HG02840 (cell line): ENCODE results near the gene SMAD2.
"Not testable (repeated sequence)": the region's sequence is repeated elsewhere in the genome, so short reads cannot be mapped to it uniquely, and the experiment has no call there.

Experiments used
- ATAC-seq: cut with Tn5 transposase; IDR thresholded peaks from one replicate; pipeline ENCODE4 v1.9.1; 2021; ENCODE audit warnings: mild to moderate bottlenecking, moderate library complexity, moderate number of reproducible peaks; ENCODE audit not compliant: unreplicated experiment, low FRiP score

Gene SMAD2

DNA sequence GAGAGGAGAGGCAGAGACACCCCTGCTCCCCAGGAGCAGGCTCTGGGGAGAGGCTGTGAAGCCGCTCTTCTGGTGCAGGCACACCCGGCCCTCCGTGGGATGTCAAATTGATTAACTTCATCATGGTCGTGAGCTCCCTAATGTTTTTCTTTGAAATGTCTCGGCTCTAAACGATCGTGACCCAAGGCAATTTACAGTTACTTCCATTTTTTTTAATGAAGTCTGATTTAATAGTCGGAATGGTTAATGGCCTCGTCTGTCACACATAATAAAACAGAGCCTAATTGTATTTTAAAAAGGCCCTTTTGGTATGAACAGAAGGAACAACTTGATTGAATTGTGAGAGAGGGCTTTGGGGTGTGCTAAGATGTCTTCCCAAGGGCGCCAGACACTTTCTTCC lies 130.2 kb downstream of the SMAD2 start:
- ATAC-seq = no peak

DNA sequence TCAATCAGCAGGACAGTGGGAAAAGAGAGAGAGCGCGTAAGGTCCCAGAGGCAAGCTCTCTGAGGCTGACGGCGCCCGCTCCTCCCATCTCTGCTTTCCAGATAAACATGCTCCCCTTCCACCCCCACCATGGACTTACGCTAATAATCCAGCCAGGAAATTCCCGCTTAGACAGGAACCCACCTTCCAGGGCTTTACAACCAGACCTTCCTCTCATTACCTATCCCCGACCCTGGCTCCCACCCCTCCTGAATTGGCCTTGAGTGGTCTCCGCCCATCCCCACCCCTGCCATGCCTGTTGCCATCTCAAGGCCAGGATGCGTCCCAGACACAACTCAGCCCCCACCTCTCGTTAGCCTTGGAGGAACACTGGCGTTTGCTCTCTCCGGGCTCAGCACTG lies 131.1 kb downstream of the SMAD2 start:
- no peak for ATAC-seq

DNA sequence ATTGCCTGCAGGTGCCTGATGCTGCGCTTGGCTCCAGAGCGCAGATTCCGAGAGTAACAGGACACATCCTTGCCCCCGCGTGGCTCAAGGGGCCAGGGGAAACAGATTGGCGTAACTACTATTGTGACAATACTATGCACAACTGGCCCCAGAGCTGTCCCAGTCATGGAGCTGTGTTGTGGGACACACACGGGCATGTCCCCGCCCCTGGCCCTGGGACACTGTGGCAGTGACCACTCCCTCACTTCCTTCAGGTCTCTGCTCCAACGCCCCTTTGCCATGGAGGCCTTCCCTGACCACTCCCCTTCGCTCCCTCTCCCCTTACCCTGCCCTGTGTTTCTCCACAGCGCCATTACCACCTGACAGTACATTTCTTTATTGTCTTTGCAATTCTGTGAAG lies 132.1 kb downstream of the SMAD2 start:
- no peak for ATAC-seq

DNA sequence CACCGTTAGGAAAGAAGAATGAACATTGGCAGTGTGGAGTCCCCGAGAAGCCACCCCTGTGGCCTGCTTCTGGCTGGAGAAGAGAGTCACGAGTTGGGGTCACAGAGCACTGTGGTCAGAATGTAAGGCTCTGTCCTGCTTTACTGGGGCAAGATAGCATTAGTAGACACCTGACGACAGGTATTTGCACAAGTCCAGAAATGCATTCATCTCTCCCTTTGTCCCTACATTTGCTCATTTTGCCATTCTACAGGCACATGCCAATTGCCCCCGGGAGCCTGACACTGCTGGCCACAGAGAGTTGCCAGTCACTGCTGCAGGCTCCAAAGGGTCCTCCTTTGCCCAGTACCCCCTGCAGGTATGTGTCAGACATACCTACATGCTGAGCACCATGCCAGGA lies 133.3 kb downstream of the SMAD2 start:
- ATAC-seq = no peak

DNA sequence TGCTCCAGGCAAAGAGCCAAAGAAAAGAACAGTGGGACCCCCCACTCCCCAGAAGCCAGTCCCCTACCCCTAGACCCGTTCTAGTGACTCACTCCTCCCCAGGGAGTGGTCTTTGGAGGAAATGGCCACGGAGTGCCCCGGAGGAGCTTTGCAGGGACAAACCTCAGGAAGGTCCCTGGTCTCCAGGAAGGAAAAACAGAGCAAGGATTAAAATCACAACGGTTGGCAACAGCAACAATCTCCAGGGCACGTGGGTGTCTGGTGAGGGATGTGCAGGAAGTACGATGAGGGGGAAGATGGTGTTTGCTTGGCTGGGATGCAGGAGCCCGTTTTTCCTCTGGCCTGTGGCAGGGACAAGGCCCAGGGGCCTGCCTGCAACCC lies 135.0 kb downstream of the SMAD2 start:
- no peak for ATAC-seq

DNA sequence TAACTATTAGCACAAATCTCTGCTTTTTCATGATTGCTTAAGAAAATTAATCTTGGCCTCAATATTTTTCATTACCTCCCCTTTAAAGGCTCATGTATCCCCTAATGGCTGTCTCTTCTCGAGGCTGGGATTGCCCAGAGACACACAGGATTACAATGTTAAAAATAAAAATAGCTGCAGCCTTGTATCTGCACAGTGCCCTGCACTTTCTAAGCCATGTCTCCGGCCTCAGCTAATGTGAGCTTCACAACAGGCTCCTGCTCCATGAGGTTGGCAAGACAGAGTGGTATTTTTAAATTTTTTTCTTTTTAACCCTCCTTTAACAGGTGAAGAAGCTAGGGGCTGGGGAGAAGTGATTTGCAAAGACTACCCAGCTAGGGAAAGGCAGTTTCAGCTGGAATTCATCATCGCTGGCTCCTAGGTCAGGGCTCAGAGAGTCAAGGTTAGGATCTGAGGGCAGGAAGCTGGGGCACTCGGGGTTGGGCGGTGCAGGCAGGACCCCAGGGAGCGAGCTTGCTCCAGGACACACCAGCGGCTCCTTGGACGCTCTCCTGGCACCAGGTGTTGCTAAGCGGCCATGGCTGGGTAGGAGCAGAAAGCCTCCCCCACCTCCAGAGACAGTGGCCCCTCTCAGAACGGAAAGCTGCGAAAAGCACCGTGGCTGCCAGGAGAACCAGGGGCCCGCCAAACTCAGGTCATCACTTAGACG lies 135.6 kb downstream of the SMAD2 start:
- no peak for ATAC-seq

DNA sequence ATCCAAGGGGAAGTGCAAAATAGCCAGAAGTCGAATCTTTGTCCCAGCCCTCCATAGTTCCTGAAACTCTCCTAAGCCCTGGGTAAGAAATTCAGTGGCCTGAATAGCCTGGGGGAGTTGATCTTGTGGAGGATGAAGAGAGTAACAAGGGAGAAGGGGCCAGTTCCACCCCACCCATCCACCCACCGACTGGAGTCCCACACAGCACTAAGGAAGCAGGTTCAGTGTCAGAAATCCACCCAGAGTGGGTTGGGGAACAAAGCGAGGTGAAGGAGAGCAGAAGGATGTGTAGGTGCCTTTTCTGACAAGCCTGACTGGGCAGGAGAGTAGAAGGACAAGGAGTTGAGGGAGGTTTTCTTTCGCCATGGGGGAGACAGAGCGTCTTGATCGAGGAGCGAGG lies 136.8 kb downstream of the SMAD2 start:
- no peak for ATAC-seq

DNA sequence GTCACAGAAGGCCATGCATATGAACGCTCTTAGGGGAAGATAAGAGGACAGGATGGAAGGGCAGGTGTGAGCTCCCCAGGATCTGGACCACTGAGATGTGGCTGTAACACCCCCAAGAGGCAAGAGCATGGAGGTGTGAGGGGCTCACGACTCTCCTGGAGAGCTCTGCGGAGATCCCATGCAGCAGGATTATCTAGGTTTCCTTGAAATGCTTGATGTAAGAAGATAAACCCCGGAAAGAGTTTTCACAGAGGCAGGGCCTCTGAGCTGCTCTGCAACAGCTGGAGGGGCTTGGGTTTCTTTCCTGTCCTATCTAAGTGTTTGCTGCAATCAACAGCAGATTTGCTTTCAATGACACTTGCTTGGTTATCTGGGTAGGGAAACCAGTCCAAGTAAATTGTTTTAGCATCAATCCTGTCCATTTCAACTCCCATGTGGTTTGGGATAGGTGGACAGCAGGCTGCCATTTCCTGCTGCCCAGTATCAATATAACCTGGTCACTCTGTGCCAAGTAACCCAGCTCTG lies 138.9 kb downstream of the SMAD2 start:
- ATAC-seq = no peak

DNA sequence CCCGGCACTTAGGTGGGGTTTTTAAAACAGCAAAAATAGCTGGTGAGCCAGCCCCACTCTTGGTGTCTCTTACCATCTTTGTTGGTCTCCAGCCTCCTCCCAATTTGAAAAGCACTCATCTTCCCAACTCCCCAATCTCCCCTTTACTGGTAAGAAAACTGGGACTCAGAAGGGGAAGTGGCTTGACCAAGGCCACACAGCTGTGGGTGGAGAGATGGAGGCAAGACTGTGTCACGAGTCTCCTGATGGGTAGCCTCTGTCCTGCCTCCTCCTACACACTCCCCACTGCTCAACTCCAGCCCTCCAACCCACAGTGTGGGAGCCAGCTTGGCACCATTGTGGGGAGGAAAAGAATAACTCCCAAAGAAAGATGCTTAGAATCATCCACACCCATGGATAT lies 140.4 kb downstream of the SMAD2 start:
- no peak for ATAC-seq

DNA sequence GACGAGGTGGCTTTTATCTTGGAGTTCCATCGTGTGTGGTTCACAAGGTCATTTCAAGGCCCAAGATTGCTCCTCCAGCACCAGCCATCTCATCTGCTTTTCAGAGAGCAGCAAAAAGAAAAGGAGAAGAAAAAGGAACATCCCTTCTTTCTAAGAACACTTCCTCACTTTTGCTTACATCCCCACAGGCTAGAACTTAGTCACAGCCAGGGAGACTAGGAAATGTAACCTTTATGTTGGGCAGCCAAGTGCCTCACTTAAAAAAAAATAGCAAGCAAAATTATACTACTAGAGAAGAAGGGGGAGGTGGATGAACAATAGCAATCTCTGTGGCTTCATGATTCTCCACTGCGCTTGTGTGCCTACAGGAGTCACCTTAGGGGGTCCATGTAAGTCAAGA lies 141.8 kb downstream of the SMAD2 start:
- no peak for ATAC-seq

DNA sequence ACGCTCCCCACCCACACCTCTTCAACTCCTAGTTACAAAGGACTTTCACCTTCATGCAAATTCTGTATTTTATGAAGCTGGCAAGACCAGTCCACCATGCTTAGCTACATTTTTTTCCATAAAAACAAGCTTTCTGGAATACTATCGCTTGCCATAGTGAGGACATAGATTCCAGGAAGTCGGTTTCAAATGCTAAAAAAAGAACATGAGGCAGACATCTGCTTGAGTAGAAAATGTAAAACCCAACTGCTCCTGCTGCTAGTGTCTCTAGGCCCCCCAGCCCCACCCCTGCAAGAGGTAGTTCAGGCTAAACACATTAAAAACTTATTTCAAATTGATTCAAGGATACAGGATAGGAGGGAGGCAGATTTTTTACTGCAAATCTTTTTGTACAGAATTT lies 148.9 kb downstream of the SMAD2 start:
- no peak for ATAC-seq

DNA sequence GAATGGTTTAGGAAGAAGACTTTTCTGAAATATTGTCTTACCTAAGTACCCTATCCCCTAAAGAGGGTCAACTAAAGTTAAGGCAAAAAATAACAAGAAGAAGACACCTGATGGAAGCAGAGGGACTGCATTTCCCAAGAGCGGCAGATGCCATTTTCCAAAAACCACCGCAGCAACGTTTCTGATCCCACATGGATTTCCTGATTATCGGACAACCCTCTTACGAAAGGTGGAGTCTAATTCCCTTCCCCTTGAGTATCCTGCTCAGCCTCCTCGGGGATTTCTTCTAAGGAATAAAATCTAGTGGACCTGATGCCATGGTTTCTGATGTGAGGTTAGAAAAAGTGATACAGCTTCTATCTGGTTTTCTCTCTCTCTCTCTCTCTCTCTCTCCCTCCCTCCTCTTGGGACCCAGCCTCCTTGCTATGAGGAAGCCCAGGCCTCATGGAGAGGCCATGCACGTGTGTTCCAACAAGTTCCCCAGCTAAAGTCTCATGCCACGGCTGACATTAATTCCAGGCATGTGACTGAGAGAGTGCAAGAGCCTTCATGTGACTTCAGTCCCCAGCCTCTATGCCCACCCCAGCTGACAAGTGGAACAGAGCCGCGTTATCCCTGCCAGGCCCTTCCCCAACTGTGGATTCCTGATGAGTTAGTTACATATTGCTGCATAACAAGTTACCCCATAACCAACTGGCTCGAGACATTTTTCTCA lies 150.3 kb downstream of the SMAD2 start:
- ATAC-seq = no peak

DNA sequence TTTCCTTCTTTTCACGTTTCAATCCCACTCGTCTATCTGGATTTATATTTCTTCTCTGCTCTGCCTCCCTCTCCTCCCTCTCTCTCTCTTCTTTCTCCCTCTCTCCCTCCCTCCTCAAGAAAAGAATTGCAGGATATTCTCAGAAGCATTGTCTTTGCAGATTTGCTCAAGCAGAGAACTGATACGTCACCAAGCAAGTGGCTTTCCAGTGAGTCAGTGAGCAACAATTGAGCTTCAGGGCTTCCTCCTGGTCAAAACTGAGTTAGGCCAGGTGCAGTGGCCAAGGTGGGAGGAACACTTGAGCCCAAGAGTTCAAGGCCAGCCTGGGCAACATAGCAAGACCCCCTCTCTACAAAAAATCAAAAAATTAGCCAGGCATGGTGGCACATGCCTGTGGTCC lies 151.1 kb downstream of the SMAD2 start:
- ATAC-seq = no peak

DNA sequence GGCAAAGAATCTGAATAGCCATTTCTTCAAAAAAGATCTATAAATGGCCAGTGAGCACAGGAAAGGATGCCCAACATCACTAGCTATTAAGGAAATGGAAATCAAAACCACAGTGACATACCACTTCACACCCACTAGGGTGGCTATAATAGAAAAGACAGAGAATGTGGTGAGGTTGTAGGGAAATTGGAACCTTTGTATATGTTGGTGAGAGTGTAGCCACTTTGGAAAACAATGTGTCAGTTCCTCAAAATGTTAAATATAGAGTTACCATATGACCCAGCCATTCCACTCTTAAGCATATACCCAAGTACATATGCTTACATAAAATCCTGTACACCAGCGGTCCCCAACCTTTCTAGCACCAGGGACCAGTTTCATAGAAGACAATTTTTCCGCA lies 152.8 kb downstream of the SMAD2 start:
- ATAC-seq = no peak

DNA sequence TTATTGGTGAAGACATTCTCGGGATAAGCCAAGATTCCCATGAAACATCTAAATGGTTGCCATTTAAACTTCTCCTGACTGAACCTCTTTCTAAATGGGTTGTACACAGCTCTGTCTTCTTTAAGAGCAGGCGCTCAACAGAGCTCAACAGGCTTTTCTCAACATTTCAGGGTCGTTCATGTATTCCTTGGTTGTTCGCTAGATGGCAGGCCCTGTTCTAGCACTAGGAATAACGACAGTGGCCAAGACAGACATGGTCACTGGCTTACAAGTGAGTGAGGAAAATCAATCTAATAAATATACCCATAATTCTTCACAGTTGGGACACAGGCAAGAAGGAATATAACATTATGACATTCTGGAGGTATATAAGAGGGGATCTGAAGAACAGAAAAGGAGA lies 154.5 kb downstream of the SMAD2 start:
- ATAC-seq = no peak

DNA sequence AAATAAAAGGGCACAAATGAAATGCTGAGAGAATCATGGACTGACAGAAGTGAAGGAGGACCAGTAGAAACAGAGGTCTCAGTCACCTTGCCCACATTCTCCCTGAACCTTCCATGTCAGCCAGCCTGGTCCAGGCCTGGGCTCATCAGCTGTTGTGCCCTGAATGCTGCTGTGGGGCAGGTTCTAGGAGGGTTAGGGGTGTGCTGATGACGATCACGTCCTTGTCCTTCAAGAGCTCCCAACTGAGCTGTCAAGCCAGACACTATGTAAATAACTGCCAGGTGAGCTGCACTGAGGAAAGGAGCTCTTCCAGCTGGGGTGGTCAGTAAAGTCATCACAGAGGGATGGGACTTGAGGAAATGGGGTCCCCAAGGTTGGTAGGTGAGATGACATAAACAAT lies 156.5 kb downstream of the SMAD2 start:
- ATAC-seq = no peak

DNA sequence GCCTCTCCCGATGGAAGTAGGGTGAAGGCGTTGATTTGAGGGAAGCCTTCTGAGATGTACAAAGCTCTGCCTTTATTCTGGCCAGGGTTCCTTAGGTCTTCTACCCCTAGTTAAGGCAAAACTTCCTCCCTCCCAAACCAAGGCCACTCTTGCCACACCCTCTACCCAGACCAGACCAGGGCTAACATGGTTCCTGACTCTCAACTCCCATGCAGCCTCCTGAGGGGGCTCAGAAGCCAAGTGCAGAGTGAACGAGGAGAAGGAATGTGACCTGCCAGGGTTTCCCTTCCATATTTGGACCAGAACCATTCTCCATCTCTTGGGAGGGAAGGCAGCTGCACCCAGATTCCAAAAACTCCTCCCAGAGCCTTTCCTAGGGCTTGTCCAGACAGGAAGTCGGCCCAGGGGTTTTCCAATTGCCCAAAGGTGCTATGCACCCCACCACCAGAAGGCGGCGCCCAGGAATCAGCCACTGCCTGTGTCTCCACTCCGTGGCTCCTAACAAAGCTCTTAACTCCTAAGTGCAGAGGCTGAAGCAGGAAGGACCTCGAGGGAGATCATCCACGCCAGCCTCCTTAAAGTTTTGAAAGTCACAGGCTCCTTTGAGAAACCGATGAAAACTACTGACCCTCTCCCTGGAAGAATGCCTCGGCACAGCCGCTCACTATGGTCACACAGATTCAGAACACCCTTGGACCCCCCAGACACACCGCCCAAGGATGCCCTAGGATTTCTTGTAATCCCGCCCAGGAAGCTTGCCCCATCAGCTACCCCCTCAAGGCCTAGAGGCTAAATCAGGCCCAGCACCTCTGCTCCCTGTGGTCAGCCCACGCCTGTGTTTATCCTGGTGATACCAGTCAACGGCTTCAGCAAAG lies 157.8 kb downstream of the SMAD2 start:
- no peak for ATAC-seq

DNA sequence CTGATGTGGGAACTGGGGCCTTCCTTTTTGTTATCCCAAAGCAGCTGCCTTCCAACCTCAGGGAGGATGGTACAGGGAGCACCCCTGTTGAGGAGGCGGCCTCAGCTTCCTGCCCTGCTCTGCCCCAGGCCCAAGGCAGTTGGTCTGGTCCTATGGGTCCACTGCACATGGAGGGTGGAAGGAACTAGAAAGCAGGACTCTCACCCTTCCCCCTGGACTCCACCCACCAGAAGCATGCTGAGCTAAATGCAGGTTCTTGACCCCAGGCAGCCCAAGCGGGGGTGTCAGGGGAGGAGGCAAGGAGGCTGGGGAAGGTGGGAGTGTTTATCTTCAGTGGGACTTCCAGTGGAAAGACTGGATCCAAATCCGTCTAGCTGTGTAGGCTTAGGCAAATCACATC lies 158.5 kb downstream of the SMAD2 start:
- no peak for ATAC-seq

DNA sequence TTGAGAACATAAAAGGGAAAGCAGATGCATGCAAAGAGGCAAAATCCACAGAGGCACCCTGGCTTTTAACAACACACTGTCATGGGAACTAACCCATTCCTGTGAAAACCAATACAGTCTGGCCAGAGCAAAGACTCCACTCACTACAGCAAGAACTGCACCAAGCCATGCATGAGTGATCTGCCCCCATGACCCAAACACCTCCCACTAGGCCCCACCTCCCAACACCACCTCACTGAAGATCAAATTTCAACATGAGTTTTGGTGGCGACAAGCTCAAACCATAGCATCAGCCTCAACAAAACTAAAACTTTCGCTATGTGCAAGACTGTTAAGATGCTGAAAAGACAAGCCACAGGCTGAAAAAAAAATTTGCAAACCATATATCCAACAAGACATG lies 162.8 kb downstream of the SMAD2 start:
- no peak for ATAC-seq

DNA sequence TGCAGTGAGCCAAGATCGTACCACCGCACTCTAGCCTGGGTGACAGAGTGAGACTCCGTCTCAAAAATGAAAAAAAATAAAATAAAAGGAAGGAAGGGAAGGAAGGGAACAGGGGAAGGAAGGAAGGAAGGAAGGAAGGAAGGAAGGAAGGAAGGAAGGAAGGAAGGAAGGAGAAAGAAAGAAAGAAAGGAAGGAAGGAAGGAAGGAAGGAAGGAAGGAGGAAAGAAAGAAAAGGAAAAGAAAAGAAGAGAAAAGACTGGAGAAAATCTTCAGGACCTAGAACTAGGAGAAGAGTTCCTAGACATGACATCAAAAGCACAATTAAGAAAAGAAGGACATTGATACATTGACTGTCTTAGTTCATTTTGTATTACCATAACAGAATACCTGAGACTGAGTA lies 163.3 kb downstream of the SMAD2 start:
- ATAC-seq = not testable (repeated sequence)
